ENCODE results near the gene TUG1.

Gene TUG1

DNA sequence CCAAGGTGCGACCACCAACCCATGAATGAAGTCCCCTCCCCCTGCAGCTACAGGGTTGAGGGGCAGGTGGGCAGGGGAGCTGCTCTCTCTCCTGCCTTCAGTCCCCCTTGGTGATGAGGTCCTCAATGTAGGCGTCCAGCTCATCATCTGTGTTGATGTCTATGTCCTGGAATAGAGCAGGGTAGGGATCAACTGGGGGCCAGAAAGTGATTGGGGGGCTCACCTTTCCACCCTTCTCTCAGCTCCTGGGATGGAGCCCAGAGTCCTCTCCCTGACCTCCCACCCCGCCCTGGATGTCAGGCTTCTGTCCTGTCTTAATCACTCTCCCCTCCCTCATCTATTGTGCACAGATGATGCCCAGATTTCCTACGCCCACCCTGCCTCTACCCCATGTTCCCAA, 42.4 kb upstream of the TUG1 start:
- TF ChIP-seq, protein P1, sequence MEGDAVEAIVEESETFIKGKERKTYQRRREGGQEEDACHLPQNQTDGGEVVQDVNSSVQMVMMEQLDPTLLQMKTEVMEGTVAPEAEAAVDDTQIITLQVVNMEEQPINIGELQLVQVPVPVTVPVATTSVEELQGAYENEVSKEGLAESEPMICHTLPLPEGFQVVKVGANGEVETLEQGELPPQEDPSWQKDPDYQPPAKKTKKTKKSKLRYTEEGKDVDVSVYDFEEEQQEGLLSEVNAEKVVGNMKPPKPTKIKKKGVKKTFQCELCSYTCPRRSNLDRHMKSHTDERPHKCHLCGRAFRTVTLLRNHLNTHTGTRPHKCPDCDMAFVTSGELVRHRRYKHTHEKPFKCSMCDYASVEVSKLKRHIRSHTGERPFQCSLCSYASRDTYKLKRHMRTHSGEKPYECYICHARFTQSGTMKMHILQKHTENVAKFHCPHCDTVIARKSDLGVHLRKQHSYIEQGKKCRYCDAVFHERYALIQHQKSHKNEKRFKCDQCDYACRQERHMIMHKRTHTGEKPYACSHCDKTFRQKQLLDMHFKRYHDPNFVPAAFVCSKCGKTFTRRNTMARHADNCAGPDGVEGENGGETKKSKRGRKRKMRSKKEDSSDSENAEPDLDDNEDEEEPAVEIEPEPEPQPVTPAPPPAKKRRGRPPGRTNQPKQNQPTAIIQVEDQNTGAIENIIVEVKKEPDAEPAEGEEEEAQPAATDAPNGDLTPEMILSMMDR (IDR thresholded peaks at IDR 0.05; ENCODE audit: low read depth, low read length), result no peak
- no peak for DNase-seq (ENCODE audit: extremely low read depth, low read depth)

DNA sequence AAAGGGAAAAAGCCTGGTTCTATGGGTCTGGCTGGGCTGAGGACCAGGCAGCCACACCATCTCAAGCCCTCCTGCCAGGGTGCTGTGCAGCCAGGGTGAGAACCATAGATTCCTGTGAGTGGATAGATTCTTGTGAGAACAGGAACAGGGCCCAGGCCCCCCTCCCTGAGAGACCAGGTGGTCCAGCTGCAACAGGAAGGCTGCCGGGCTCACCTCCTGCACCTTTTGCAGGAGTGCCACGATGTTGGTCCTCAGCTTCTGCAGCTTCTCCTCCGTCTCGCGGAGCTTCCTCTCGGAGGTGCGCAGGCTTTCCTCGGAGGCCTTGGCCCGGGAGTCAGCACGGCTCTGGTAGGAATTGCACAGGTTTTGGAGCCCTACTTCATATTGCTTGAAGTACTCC, 41.3 kb upstream of the TUG1 start:
- TF ChIP-seq, protein P1 (IDR thresholded peaks at IDR 0.05; ENCODE audit: low read depth, low read length), result no peak
- no peak for DNase-seq (ENCODE audit: extremely low read depth, low read depth)

DNA sequence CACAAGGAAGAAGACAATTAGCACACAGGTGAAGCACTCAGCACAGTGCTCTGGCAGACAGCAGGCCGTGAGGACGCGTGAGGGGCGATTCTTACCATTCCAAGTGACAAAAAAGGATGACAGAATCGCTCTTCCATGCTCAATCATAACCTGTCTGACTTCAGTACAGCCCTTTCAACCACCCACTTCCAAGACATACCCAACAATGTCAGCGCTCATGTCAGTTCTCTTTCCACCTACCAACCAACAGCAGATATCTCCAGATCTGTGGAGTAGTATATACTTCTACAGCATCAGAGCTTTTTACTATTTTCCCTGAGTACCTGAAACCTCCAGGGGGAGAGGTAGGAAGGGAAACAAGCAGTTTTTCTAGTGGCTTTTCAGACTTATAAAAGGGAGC, 40.7 kb upstream of the TUG1 start:
- DNase-seq (ENCODE audit: extremely low read depth, low read depth), result no peak
- TF ChIP-seq, protein P1 (IDR thresholded peaks at IDR 0.05; ENCODE audit: low read depth, low read length), result no peak

DNA sequence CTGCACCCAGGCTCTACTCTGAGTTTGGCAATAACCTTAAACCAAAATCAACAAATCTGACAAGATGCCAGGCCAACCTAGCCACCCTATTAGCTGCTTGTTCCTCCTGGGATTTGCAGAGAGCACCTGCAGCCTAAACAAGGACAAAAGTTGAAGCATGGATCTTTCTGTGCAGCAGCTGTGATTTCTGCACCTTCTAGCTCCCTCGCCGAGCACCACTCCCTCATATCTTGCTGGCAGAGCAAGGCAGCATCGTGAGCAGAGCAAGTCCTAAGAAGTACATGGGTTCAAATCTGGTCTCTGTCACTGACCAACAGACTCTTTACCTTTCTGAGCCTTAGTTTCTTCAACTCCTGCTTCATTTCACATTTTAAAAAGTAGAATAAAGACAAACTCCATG, 38.8 kb upstream of the TUG1 start:
- no peak for DNase-seq (ENCODE audit: extremely low read depth, low read depth)
- TF ChIP-seq, protein P1 (IDR thresholded peaks at IDR 0.05; ENCODE audit: low read depth, low read length), result no peak

DNA sequence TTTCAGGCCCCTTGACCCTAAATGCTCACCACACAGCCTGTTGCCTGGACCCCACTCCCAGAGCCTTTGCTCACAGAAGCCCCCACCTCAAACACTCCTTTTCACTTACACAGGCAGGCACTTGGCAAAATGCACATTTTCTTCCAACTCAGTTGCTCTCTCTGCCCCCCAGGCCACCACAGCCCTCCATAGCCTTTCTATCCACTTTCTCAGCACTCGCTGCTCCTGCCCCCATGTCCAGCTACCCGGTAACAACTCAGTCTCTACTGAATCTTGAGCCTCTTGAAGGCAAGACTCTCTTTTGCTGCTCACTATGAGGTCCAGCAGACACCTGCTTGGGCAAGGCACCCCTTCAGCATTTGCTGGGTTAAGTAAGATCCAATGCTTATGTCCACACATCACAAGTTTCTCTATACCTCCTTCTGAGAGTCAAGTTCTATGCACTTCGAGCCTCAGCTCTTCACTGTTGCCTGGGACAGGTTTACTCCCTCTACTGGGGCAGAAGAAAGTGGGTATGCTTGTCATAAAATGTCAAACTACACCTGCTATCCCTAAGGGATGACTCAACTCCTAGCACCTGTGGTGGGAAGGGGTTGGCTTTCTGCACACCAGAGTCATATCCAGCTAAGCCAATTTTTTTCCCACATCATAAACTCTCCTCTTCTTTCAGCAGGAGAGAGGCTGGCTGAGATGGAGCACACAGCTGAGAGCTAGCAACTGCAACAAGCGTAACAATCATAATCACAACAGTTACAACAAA, 37.3 kb upstream of the TUG1 start:
- TF ChIP-seq, protein P1 (IDR thresholded peaks at IDR 0.05; ENCODE audit: low read depth, low read length), result no peak
- DNase-seq (ENCODE audit: extremely low read depth, low read depth), result no peak

DNA sequence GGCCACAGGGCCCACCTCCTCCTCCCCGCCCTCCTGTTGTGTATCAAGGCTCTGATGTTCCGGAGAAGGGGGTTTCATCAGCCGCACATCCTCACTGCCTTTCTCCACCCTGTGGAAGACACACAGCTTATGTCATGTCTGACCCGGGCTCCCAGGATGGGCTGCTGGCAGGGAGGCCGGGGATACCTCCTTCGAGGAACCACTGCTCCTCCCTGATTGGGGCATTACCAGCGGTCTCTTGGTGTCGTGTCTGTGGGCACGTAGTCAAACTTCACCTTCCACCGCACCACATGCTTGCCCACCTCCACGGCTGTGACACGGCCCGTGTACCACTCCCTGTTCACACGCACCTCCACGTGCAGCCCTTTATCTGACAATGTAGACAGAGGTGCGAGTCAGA, 36.4 kb upstream of the TUG1 start:
- no peak for DNase-seq (ENCODE audit: extremely low read depth, low read depth)
- TF ChIP-seq, protein P1 (IDR thresholded peaks at IDR 0.05; ENCODE audit: low read depth, low read length), result no peak

DNA sequence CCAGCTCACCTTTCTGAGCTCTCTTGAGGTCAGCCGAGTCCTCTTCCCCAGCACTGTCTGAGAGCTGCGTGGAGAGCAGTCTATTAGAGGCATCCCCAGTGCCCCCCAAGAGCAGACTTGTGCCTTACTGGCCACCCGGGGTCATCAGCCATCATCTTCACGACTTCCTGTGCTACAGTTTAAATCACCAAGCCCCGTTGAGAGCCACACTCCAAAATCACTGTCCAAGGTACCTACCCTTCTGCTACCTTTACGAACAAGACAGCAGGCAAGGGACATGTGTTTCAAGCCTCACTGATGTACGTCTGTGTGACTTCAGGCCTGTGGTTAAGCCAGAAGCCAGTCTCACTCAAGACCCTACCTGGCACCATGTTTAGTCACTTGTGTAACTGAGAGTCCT, 35.6 kb upstream of the TUG1 start:
- TF ChIP-seq, protein P1 (IDR thresholded peaks at IDR 0.05; ENCODE audit: low read depth, low read length), result no peak
- DNase-seq (ENCODE audit: extremely low read depth, low read depth), result no peak
